Gastrocnemius medialis (tissue), 4 donors: ENCODE data around the gene FLT3. TPM values are rescaled to one million over a fixed set of nuclear protein-coding genes. Genes with fewer than 3 reads are reported as not detected.

Experiments
- ATAC-seq, 2 donors: fragments of 150-250 bp; one replicate each; pipeline ENCODE4 v1.9.1; 2016
- DNase-seq, 2 donors: peaks; one replicate each; pipeline ENCODE4 v3.0.0-alpha.2; 2019
- H3K27ac ChIP-seq, 4 donors: fragments of 200-600 bp; sonication (generic); 1 replicate in 1 of 4; 2 replicates in 3 of 4; pipeline ENCODE4 v1.5.1; 2016 to 2018; ENCODE audit warnings: mild to moderate bottlenecking in 2 of 4, moderate library complexity in 1 of 4
- H3K27me3 ChIP-seq, 3 donors: fragments of 200-600 bp; sonication (generic) in 2 of 3; 1 replicate in 1 of 3; 2 replicates in 2 of 3; pipeline versions ENCODE4 v1.5.1 to v1.6.0; 2016 to 2019; ENCODE audit warnings: mild to moderate bottlenecking in 1 of 3, moderate library complexity in 1 of 3
- H3K36me3 ChIP-seq, 2 donors: fragments of 200-600 bp; sonication (generic) in 1 of 2; one replicate each; pipeline ENCODE4 v1.5.1; 2017 to 2018
- H3K4me1 ChIP-seq, 2 donors: fragments of 200-600 bp; sonication (generic) in 1 of 2; one replicate each; pipeline ENCODE4 v1.5.1; 2016 to 2017; ENCODE audit warnings: mild to moderate bottlenecking in 2 of 2
- H3K4me3 ChIP-seq, 4 donors: fragments of 200-600 bp; sonication (generic) in 3 of 4; 1 replicate in 1 of 4; 2 replicates in 3 of 4; pipeline ENCODE4 v1.5.1; 2016 to 2019; ENCODE audit warnings: mild to moderate bottlenecking in 2 of 4
- H3K9me3 ChIP-seq, 3 donors: fragments of 200-600 bp; sonication (generic) in 2 of 3; 1 replicate in 1 of 3; 2 replicates in 2 of 3; pipeline ENCODE4 v1.5.1; 2016 to 2019
- CTCF ChIP-seq, 5 experiments: fragments of 450-650 bp in 3 of 5; fragments of 200-600 bp in 2 of 5; sonication (generic) in 2 of 5; IDR thresholded peaks in 4 of 5; conservative IDR thresholded peaks in 1 of 5; 1 replicate in 4 of 5; 2 replicates in 1 of 5; pipeline ENCODE4 v1.5.1; 2016 to 2019; ENCODE audit warnings: antibody characterized with exemption in 5 of 5, mild to moderate bottlenecking in 3 of 5, moderate library complexity in 3 of 5
- POLR2A ChIP-seq, 2 donors: fragments of 450-650 bp; IDR thresholded peaks; one replicate each; pipeline ENCODE4 v1.6.1; 2017; ENCODE audit warnings: antibody characterized with exemption in 2 of 2, mild to moderate bottlenecking in 2 of 2, moderate library complexity in 2 of 2
- in situ Hi-C, 4 donors: fragments of 200-750 bp; cut with MboI; loops; one replicate each; pipeline versions ENCODE4 v1.15.0 to v1.8.0; 2017; ENCODE audit warnings: low sequenced_read_pairs in 4 of 4
- intact Hi-C: fragments of 100-400 bp; cut with DNase I; formaldehyde crosslinking; loops from one replicate; pipeline ENCODE4 v1.15.1; 2023; ENCODE audit warnings: low total_unique reads
- total RNA-seq, 4 donors: library from RNA; depleted of rRNA; stranded (reverse); fragments of >200 nt; gene quantifications; one replicate each; pipeline versions ENCODE4 v1.1.0 to v1.2.3, GENCODE V29; 2016

Gene FLT3
- total RNA-seq, 4 donors from 2014 or later: 0.22 to 0.92 (median 0.37) TPM

GRCh38 chr13:28067491-28067890 is 32.9 kb downstream of the FLT3 start:
- H3K4me1 ChIP-seq: no peaks in the 10 kb centered on the region
- H3K27me3 ChIP-seq: no peaks in the 10 kb centered on the region
- no peaks in the 10 kb centered on the region for H3K36me3 ChIP-seq
- no peak for ATAC-seq
- in situ Hi-C loops: no loop called here
- H3K9me3 ChIP-seq: no peaks in the 10 kb centered on the region
- H3K4me3 ChIP-seq: no peak overlapping the region
- no peak for DNase-seq
- TF ChIP-seq CTCF (IDR thresholded peaks at IDR 0.05 in 4 of 5, conservative IDR thresholded peaks at IDR 0.05 in 1 of 5) (no peak), POLR2A (IDR thresholded peaks at IDR 0.05) (no peak)
- intact Hi-C loops: no loop called here
- H3K27ac ChIP-seq: no peak overlapping the region

GRCh38 chr13:28058866-28059613 is 41.3 kb downstream of the FLT3 start:
- Histone ChIP-seq H3K4me1 (no peaks in the 10 kb centered on the region), H3K36me3 (no peaks in the 10 kb centered on the region), H3K27ac (no peak overlapping the region), H3K4me3 (no peak overlapping the region), H3K9me3 (no peaks in the 10 kb centered on the region), H3K27me3 (no peaks in the 10 kb centered on the region)
- TF ChIP-seq POLR2A (IDR thresholded peaks at IDR 0.05) (no peak), CTCF (IDR thresholded peaks at IDR 0.05 in 4 of 5, conservative IDR thresholded peaks at IDR 0.05 in 1 of 5) (peak in 2 of 5 experiments; percentile 16 to 39)
- ATAC-seq: no peak
- DNase-seq: no peak
- in situ Hi-C loops: no loop called here
- intact Hi-C loops: no loop called here

GRCh38 chr13:28056970-28057712 is 43.2 kb downstream of the FLT3 start:
- no peak for ATAC-seq
- Histone ChIP-seq H3K4me1 (no peaks in the 10 kb centered on the region), H3K4me3 (no peak overlapping the region), H3K9me3 (no peaks in the 10 kb centered on the region), H3K36me3 (no peaks in the 10 kb centered on the region), H3K27me3 (no peaks in the 10 kb centered on the region), H3K27ac (no peak overlapping the region)
- TF ChIP-seq CTCF (IDR thresholded peaks at IDR 0.05 in 4 of 5, conservative IDR thresholded peaks at IDR 0.05 in 1 of 5) (no peak), POLR2A (IDR thresholded peaks at IDR 0.05) (no peak)
- in situ Hi-C loops (no loop called here), intact Hi-C loops (no loop called here)
- no peak for DNase-seq

- in situ Hi-C loops (no loop called here), intact Hi-C loops (no loop called here)
- H3K27me3 ChIP-seq: no peaks in the 10 kb centered on the region
- no peaks in the 10 kb centered on the region for H3K4me1 ChIP-seq
- ATAC-seq (no peak), DNase-seq (no peak)
- no peak overlapping the region for H3K27ac ChIP-seq
- TF ChIP-seq POLR2A (IDR thresholded peaks at IDR 0.05) (no peak), CTCF (IDR thresholded peaks at IDR 0.05 in 4 of 5, conservative IDR thresholded peaks at IDR 0.05 in 1 of 5) (no peak)
- H3K36me3 ChIP-seq: no peaks in the 10 kb centered on the region
- H3K9me3 ChIP-seq: no peaks in the 10 kb centered on the region
- H3K4me3 ChIP-seq: no peak overlapping the region
Measured at GRCh38 chr13:28056426-28056825, 44.0 kb downstream of the FLT3 start.
